Panc1 (cell line): Measurements from ENCODE around the gene GPR107. TPM values are rescaled to one million over a fixed set of nuclear protein-coding genes. Genes with fewer than 3 reads are reported as not detected.

ENCODE experiments used
- ATAC-seq: fragments of 200-7000 bp; cut with Tn5 transposase; 2 replicates; pipeline ENCODE4 v1.9.1; 2020; ENCODE audit warnings: mild to moderate bottlenecking, moderate library complexity
- BruUV-seq: library from RNA; stranded (reverse); fragments of 400-500 nt; replicated peaks from 2 replicates; lab custom pipeline; 2021; lab: Mats Ljungman, UMichigan
- CTCF ChIA-PET: fragments of 300-600 bp; sonication (Branson Sonifier 250); formaldehyde crosslinking; loops from one replicate; lab custom pipeline; 2022; ENCODE audit warnings: antibody characterized with exemption; lab: Charles Lee
- POLR2A ChIA-PET: fragments of 300-600 bp; sonication (Branson Sonifier 250); formaldehyde crosslinking; loops from one replicate; lab custom pipeline; 2022; ENCODE audit warnings: antibody characterized with exemption; lab: Charles Lee
- DNase-seq: peaks from one replicate; pipeline ENCODE4 v3.0.0-alpha.2; 2010; ENCODE audit warnings: low read depth, low spot score
- H3K27ac ChIP-seq: 2 replicates; pipeline ENCODE4 v1.5.1; 2011; ENCODE audit warnings: mild to moderate bottlenecking, low read length, inconsistent platforms
- H3K27me3 ChIP-seq: fragments of 200-500 bp; sonication (Bioruptor generic); 2 replicates; pipeline ENCODE4 v1.6.0; 2014; ENCODE audit warnings: low read length, inconsistent platforms; ENCODE audit not compliant: control insufficient read depth, insufficient read depth
- H3K36me3 ChIP-seq: fragments of 200-500 bp; sonication (Bioruptor generic); 2 replicates; pipeline ENCODE4 v1.5.1; 2014; ENCODE audit warnings: inconsistent platforms, mild to moderate bottlenecking, low read length, moderate library complexity; ENCODE audit not compliant: control insufficient read depth, insufficient read depth
- H3K4me1 ChIP-seq: 2 replicates; pipeline ENCODE4 v1.5.1; 2011; ENCODE audit warnings: inconsistent platforms, mild to moderate bottlenecking, low read length, moderate library complexity; ENCODE audit not compliant: control insufficient read depth, insufficient read depth
- H3K4me3 ChIP-seq, 2 experiments: 2 replicates each; pipeline ENCODE4 v1.5.1; 2011 to 2012; ENCODE audit warnings: low read depth in 2 of 2, low read length in 2 of 2, mild to moderate bottlenecking in 2 of 2, inconsistent platforms in 1 of 2, moderate library complexity in 1 of 2
- H3K9me3 ChIP-seq: fragments of 200-500 bp; sonication (Bioruptor generic); 2 replicates; pipeline ENCODE4 v1.5.1; 2014; ENCODE audit warnings: low read depth, mild to moderate bottlenecking, inconsistent platforms, low read length, moderate library complexity; ENCODE audit not compliant: control insufficient read depth, insufficient read depth
- POLR2AphosphoS5 ChIP-seq: IDR thresholded peaks from 2 replicates; pipeline ENCODE4 v1.6.1; 2012; ENCODE audit warnings: mild to moderate bottlenecking, low read depth, low read length, moderate library complexity
- SIN3A ChIP-seq: IDR thresholded peaks from 2 replicates; pipeline ENCODE4 v1.6.1; 2012; ENCODE audit warnings: low read depth, mild to moderate bottlenecking, low read length, moderate library complexity, borderline replicate concordance; ENCODE audit not compliant: insufficient read depth
- TCF7L2 ChIP-seq: IDR thresholded peaks from 2 replicates; pipeline ENCODE4 v1.6.1; 2011; ENCODE audit warnings: mild to moderate bottlenecking, low read depth, low read length, inconsistent platforms
- in situ Hi-C: cut with HindIII; loops from 2 replicates; pipeline ENCODE4 v1.10.0; 2016; ENCODE audit warnings: low sequenced_read_pairs, low pct_unique_long_range_greater_than_20kb
- intact Hi-C: fragments of 100-400 bp; cut with micrococcal nuclease; formaldehyde crosslinking; loops from one replicate; pipeline ENCODE4 v1.10.0; 2022; ENCODE audit not compliant: unreplicated experiment
- total RNA-seq: library from RNA; stranded (reverse); gene quantifications from one replicate; pipeline ENCODE4 v1.2.1, GENCODE V29; 2021; ENCODE audit not compliant: unreplicated experiment
- TF ChIP-seq, protein P1 (sequence below): fragments of 450-650 bp; IDR thresholded peaks from 2 replicates; pipeline ENCODE4 v1.5.1; 2017; ENCODE audit warnings: mild to moderate bottlenecking
- TF ChIP-seq, protein P2 (sequence below), 2 experiments: IDR thresholded peaks; 2 replicates each; pipeline ENCODE4 v1.6.1; 2011 to 2012; ENCODE audit warnings: low read depth in 2 of 2, control low read depth in 1 of 2, low read length in 1 of 2, mild to moderate bottlenecking in 1 of 2, moderate library complexity in 1 of 2; ENCODE audit not compliant: insufficient read depth in 1 of 2

The GPR107 gene
- total RNA-seq, 1 experiment from 2014 or later: 43.0 TPM

DNA sequence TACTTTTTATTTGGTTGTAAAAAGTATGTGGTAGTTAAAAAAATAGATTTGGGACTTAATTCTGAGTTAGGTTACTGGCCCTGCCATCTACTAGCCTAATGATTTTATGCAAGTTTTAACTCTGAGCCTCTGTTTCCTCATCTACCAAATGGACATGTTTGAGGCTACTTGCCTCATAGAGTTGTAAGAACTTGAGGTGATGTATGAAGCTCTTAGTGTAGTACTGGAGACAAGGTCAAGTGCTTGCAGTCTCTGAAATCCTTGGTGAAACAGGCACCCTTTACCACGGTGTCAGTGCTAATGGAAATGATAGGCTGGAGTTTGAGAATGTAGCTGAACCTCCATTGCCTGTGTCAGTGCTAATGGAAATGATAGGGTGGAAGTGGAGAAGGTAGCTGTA lies 15.3 kb downstream of the GPR107 start:
- Histone ChIP-seq H3K4me1 (no peaks in the 10 kb centered on the region; the same call in 1 of the 2 replicates), H3K9me3 (no peaks in the 10 kb centered on the region), H3K27ac (no peak overlapping the region), H3K36me3 (no peaks in the 10 kb centered on the region), H3K4me3 (no peak overlapping the region), H3K27me3 (no peaks in the 10 kb centered on the region)
- ATAC-seq (no peak), DNase-seq (no peak)
- in situ Hi-C loops: no loop called here
- TF ChIP-seq POLR2AphosphoS5 (no peak), TCF7L2 (no peak), SIN3A (no peak)
- TF ChIP-seq, protein P1, sequence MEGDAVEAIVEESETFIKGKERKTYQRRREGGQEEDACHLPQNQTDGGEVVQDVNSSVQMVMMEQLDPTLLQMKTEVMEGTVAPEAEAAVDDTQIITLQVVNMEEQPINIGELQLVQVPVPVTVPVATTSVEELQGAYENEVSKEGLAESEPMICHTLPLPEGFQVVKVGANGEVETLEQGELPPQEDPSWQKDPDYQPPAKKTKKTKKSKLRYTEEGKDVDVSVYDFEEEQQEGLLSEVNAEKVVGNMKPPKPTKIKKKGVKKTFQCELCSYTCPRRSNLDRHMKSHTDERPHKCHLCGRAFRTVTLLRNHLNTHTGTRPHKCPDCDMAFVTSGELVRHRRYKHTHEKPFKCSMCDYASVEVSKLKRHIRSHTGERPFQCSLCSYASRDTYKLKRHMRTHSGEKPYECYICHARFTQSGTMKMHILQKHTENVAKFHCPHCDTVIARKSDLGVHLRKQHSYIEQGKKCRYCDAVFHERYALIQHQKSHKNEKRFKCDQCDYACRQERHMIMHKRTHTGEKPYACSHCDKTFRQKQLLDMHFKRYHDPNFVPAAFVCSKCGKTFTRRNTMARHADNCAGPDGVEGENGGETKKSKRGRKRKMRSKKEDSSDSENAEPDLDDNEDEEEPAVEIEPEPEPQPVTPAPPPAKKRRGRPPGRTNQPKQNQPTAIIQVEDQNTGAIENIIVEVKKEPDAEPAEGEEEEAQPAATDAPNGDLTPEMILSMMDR: no peak
- TF ChIP-seq, protein P2, sequence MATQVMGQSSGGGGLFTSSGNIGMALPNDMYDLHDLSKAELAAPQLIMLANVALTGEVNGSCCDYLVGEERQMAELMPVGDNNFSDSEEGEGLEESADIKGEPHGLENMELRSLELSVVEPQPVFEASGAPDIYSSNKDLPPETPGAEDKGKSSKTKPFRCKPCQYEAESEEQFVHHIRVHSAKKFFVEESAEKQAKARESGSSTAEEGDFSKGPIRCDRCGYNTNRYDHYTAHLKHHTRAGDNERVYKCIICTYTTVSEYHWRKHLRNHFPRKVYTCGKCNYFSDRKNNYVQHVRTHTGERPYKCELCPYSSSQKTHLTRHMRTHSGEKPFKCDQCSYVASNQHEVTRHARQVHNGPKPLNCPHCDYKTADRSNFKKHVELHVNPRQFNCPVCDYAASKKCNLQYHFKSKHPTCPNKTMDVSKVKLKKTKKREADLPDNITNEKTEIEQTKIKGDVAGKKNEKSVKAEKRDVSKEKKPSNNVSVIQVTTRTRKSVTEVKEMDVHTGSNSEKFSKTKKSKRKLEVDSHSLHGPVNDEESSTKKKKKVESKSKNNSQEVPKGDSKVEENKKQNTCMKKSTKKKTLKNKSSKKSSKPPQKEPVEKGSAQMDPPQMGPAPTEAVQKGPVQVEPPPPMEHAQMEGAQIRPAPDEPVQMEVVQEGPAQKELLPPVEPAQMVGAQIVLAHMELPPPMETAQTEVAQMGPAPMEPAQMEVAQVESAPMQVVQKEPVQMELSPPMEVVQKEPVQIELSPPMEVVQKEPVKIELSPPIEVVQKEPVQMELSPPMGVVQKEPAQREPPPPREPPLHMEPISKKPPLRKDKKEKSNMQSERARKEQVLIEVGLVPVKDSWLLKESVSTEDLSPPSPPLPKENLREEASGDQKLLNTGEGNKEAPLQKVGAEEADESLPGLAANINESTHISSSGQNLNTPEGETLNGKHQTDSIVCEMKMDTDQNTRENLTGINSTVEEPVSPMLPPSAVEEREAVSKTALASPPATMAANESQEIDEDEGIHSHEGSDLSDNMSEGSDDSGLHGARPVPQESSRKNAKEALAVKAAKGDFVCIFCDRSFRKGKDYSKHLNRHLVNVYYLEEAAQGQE (IDR thresholded peaks at IDR 0.05; ENCODE audit: insufficient read depth in 1 of 2, low read depth in 2 of 2, low read length in 1 of 2): no peak
- ChIA-PET POLR2A (no interaction called here), CTCF (no interaction called here)
- intact Hi-C loops: no loop called here
- BruUV-seq: no TSS peak

DNA sequence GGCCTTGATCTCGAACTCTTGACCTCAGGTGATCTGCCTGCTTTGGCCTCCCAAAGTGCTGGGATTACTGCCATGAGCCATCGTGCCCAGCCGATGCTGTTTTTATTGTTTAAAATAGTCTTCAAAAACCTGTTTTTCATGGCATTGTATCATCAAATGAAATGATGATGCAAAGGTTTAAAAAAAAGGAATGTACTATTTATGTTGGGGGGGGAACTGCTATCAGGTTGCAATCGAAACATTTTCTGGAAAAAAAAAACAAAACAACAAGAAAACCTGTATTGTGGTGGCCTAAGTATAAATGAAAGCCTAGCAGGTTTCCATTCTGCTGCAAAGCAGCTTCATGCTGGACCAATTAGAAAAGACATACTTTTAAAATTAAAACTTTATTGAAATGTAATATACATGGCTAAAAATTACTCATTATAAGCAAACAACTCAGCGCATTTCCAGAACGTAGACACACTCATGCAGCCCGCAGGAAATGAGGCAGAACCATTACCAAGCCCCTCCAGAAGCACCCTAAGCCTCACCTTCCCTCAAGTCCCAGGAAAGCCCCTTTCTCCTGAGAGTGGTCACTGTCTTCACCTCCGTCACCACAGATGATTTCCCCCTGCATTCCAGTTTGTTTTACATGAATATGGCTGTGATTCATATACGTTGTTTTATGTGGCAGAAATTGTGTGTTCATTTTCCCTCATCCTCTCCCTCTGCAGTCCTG lies 19.0 kb downstream of the GPR107 start:
- no peaks in the 10 kb centered on the region for H3K36me3 ChIP-seq
- DNase-seq (no peak), ATAC-seq (no peak; the same call in 1 of the 2 replicates)
- no TSS peak for BruUV-seq
- H3K4me1 ChIP-seq: no peaks in the 10 kb centered on the region; the same call in 1 of the 2 replicates
- intact Hi-C loops (no loop called here), in situ Hi-C loops (no loop called here)
- ChIA-PET POLR2A (interaction anchor here (0.6 kb wide), 1 partner anchor 238 kb away, joined by 3 read pairs; no protein-coding TSS in a partner anchor), CTCF (no interaction called here)
- no peaks in the 10 kb centered on the region for H3K9me3 ChIP-seq
- H3K27me3 ChIP-seq: no peaks in the 10 kb centered on the region
- TF ChIP-seq SIN3A (no peak), TCF7L2 (no peak), POLR2AphosphoS5 (no peak)
- TF ChIP-seq, protein P2 (IDR thresholded peaks at IDR 0.05; ENCODE audit: insufficient read depth in 1 of 2, low read depth in 2 of 2, low read length in 1 of 2): no peak
- TF ChIP-seq, protein P1: no peak
- H3K4me3 ChIP-seq: no peak overlapping the region
- no peak overlapping the region for H3K27ac ChIP-seq
